ENCODE measurements around the gene C14orf119. TPM values are rescaled to one million over a fixed set of nuclear protein-coding genes. Genes with fewer than 3 reads are reported as not detected.
A peak's percentile ranks its signal among the peaks of the same experiment; 100 is the strongest.

C14orf119 gene
- polyA plus RNA-seq, 3 donors = 17.5 to 110 (median 106) TPM

GRCh38 chr14:23091294-23092225 is 3.7 kb upstream of the C14orf119 start:
- no peak overlapping the region for H3K4me3 Mint-ChIP-seq
- H3K4me1 ChIP-seq (ENCODE audit: control insufficient read depth in 1 of 2, insufficient read depth in 2 of 2, low read length in 2 of 2) = peaks cover 15 to 24% of the 10 kb centered on the region in 2 donors
- H3K36me3 Mint-ChIP-seq = peaks cover 51 to 58% of the 10 kb centered on the region in 2 donors
- no peaks in the 10 kb centered on the region for H3K27me3 ChIP-seq (ENCODE audit: control insufficient read depth in 2 of 2, insufficient read depth in 2 of 2, low read length in 2 of 2)
- peaks cover 6% of the 10 kb centered on the region for H3K4me1 Mint-ChIP-seq
- H2AFZ ChIP-seq (ENCODE audit: insufficient read depth, low read depth, low read length, poor library complexity, severe bottlenecking) = no peak overlapping the region
- H3K27ac ChIP-seq (ENCODE audit: low read depth in 1 of 2, low read length in 2 of 2) = no peak overlapping the region
- peaks cover 94% of the 10 kb centered on the region for H3K79me2 ChIP-seq (ENCODE audit: insufficient read depth, low read length)
- H3K9ac ChIP-seq (ENCODE audit: insufficient read depth, low read length, poor library complexity, severe bottlenecking) = no peak overlapping the region
- no peaks in the 10 kb centered on the region for H3K27me3 Mint-ChIP-seq (ENCODE audit: low read depth in 3 of 3)
- no peaks in the 10 kb centered on the region for H3K9me3 Mint-ChIP-seq
- intact Hi-C loops (cut with micrococcal nuclease) = loop anchor here in 1 of 2 donors (10.0 kb wide), 1 partner anchor 193 kb away; the partner anchor contains the start of gene HOMEZ
- no peak overlapping the region for H3K4me3 ChIP-seq (replicated peaks in 1 of 3; ENCODE audit: low read depth in 2 of 3, low read length in 3 of 3)
- H3K9me3 ChIP-seq (replicated peaks in 1 of 2; ENCODE audit: control insufficient read depth in 1 of 2, insufficient read depth in 1 of 2, low read length in 2 of 2) = no peaks in the 10 kb centered on the region
- no peak for DNase-seq
- 76% methylated on average over 7 of the region's 12 CpGs for WGBS (ENCODE audit: insufficient coverage)
- peaks cover 63 to 70% of the 10 kb centered on the region in 2 donors for H3K36me3 ChIP-seq (replicated peaks in 1 of 2; ENCODE audit: control insufficient read depth in 1 of 2, insufficient read depth in 2 of 2, low read length in 2 of 2)
- peak overlapping the region in 2 of 7 donors; percentile 4 to 75 for H3K27ac Mint-ChIP-seq
- no peak overlapping the region for H3K4me2 ChIP-seq (replicated peaks; ENCODE audit: extremely low read depth, low read length, poor library complexity, severe bottlenecking)
- no peak for TF ChIP-seq CTCF (IDR thresholded peaks at IDR 0.05)
- peaks cover 82% of the 10 kb centered on the region for H4K20me1 ChIP-seq (ENCODE audit: insufficient read depth, low read length)

GRCh38 chr14:23093104-23093503 is 2.2 kb upstream of the C14orf119 start:
- no peaks in the 10 kb centered on the region for H3K9me3 ChIP-seq (replicated peaks in 1 of 2; ENCODE audit: control insufficient read depth in 1 of 2, insufficient read depth in 1 of 2, low read length in 2 of 2)
- WGBS (ENCODE audit: insufficient coverage) = no CpG with 5 or more reads among the region's 2 CpGs
- no peaks in the 10 kb centered on the region for H3K27me3 ChIP-seq (ENCODE audit: control insufficient read depth in 2 of 2, insufficient read depth in 2 of 2, low read length in 2 of 2)
- H3K27me3 Mint-ChIP-seq (ENCODE audit: low read depth in 3 of 3) = no peaks in the 10 kb centered on the region
- no peak overlapping the region for H3K4me3 Mint-ChIP-seq
- H3K4me2 ChIP-seq (replicated peaks; ENCODE audit: extremely low read depth, low read length, poor library complexity, severe bottlenecking) = peak overlapping the region; percentile 88
- H3K4me3 ChIP-seq (replicated peaks in 1 of 3; ENCODE audit: low read depth in 2 of 3, low read length in 3 of 3) = no peak overlapping the region
- H3K36me3 Mint-ChIP-seq = peaks cover 46 to 52% of the 10 kb centered on the region in 2 donors
- H3K79me2 ChIP-seq (ENCODE audit: insufficient read depth, low read length) = peaks cover 94% of the 10 kb centered on the region
- H3K36me3 ChIP-seq (replicated peaks in 1 of 2; ENCODE audit: control insufficient read depth in 1 of 2, insufficient read depth in 2 of 2, low read length in 2 of 2) = peaks cover 56 to 63% of the 10 kb centered on the region in 2 donors
- no peak for TF ChIP-seq CTCF (IDR thresholded peaks at IDR 0.05)
- H3K4me1 Mint-ChIP-seq = peaks cover 18% of the 10 kb centered on the region
- intact Hi-C loops (cut with micrococcal nuclease) = loop anchor here in 1 of 2 donors (10.0 kb wide), 1 partner anchor 192 kb away; the partner anchor contains the start of gene HOMEZ
- H4K20me1 ChIP-seq (ENCODE audit: insufficient read depth, low read length) = peaks cover 80% of the 10 kb centered on the region
- H3K4me1 ChIP-seq (ENCODE audit: control insufficient read depth in 1 of 2, insufficient read depth in 2 of 2, low read length in 2 of 2) = peaks cover 21 to 35% of the 10 kb centered on the region in 2 donors
- H2AFZ ChIP-seq (ENCODE audit: insufficient read depth, low read depth, low read length, poor library complexity, severe bottlenecking) = no peak overlapping the region
- H3K9me3 Mint-ChIP-seq = no peaks in the 10 kb centered on the region
- no peak overlapping the region for H3K27ac Mint-ChIP-seq
- no peak overlapping the region for H3K27ac ChIP-seq (ENCODE audit: low read depth in 1 of 2, low read length in 2 of 2)
- no peak for DNase-seq
- no peak overlapping the region for H3K9ac ChIP-seq (ENCODE audit: insufficient read depth, low read length, poor library complexity, severe bottlenecking)

All from CD14-positive monocyte (primary cell).